HCT116 (cell line): Measurements from ENCODE around the gene MMADHC. TPM values are rescaled to one million over a fixed set of nuclear protein-coding genes. Genes with fewer than 3 reads are reported as not detected.
A peak's percentile ranks its signal among the peaks of the same experiment; 100 is the strongest.

Experiments used
- ATAC-seq: fragments of 200-7000 bp; cut with Tn5 transposase; 2 replicates; pipeline ENCODE4 v1.9.1; 2020; ENCODE audit warnings: mild to moderate bottlenecking, moderate library complexity
- BruUV-seq: library from RNA; stranded (reverse); fragments of 400-500 nt; replicated peaks from 2 replicates; lab custom pipeline; 2021; lab: Mats Ljungman, UMichigan
- CTCF ChIA-PET: fragments of 300-600 bp; sonication (Branson Sonifier 250); formaldehyde crosslinking; loops from one replicate; lab custom pipeline; 2021; ENCODE audit warnings: antibody characterized with exemption; lab: Charles Lee
- POLR2A ChIA-PET: fragments of 300-600, 350-600 bp; sonication (Branson Sonifier 250); formaldehyde crosslinking; loops from one replicate; lab custom pipeline; 2021; ENCODE audit warnings: antibody characterized with exemption; lab: Charles Lee
- RAD21 ChIA-PET, 2 experiments: fragments of 300-600 bp; sonication (Branson Sonifier 250); formaldehyde crosslinking; loops; one replicate each; lab custom pipeline; 2023; ENCODE audit warnings: low total read pairs in 2 of 2; ENCODE audit not compliant: uncharacterized antibody in 2 of 2, unreplicated experiment in 2 of 2, low non-redundant PET in 1 of 2; lab: Charles Lee
- DNase-seq: peaks from one replicate; pipeline ENCODE4 v3.0.0-alpha.2; 2010; ENCODE audit warnings: low read depth, low spot score
- H2AFZ ChIP-seq: fragments of 200-600 bp; shearing (Covaris generic), sonication (generic); 2 replicates; pipeline ENCODE4 v1.6.1; 2017; ENCODE audit warnings: low read depth, mixed run types, mixed read lengths, antibody characterized with exemption, low read length; ENCODE audit not compliant: poor library complexity, severe bottlenecking
- H3K27ac ChIP-seq: 2 replicates; pipeline ENCODE4 v1.5.1; 2012; ENCODE audit warnings: low read depth, low read length
- H3K27me3 ChIP-seq: fragments of 200-600 bp; sonication (generic); 2 replicates; pipeline ENCODE4 v1.6.1; 2016; ENCODE audit warnings: mixed run types, low read length, mixed read lengths; ENCODE audit not compliant: insufficient read depth
- H3K36me3 ChIP-seq, 2 experiments: fragments of 200-500 bp in 1 of 2; fragments of 200-600 bp in 1 of 2; sonication (Bioruptor generic) in 1 of 2; sonication (generic) in 1 of 2; 2 replicates each; pipeline versions ENCODE4 v1.5.1 to v1.6.1; 2014 to 2016; ENCODE audit warnings: low read length in 2 of 2, inconsistent platforms in 1 of 2, mixed read lengths in 1 of 2, mixed run types in 1 of 2; ENCODE audit not compliant: insufficient read depth in 2 of 2, control insufficient read depth in 1 of 2
- H3K4me1 ChIP-seq, 2 experiments: fragments of 200-600 bp in 1 of 2; sonication (generic) in 1 of 2; 2 replicates each; pipeline versions ENCODE4 v1.5.1 to v1.6.1; 2012 to 2017; ENCODE audit warnings: low read length in 2 of 2, inconsistent platforms in 1 of 2, mild to moderate bottlenecking in 1 of 2, mixed read lengths in 1 of 2, mixed run types in 1 of 2, moderate library complexity in 1 of 2; ENCODE audit not compliant: insufficient read depth in 2 of 2, control insufficient read depth in 1 of 2
- H3K4me2 ChIP-seq: fragments of 200-600 bp; sonication (generic); 2 replicates; pipeline ENCODE4 v1.6.1; 2017; ENCODE audit warnings: mixed run types, low read length, mixed read lengths
- H3K4me3 ChIP-seq, 2 experiments: fragments of 200-600 bp in 1 of 2; sonication (generic) in 1 of 2; replicated peaks in 1 of 2; 2 replicates each; pipeline ENCODE4 v1.5.1; 2011 to 2016; ENCODE audit warnings: low read length in 2 of 2, control low read depth in 1 of 2, low read depth in 1 of 2, mild to moderate bottlenecking in 1 of 2, mixed read lengths in 1 of 2, mixed run types in 1 of 2
- H3K79me2 ChIP-seq: fragments of 200-600 bp; sonication (generic); 2 replicates; pipeline ENCODE4 v1.6.1; 2017; ENCODE audit warnings: mild to moderate bottlenecking, mixed run types, low read length, moderate library complexity, mixed read lengths; ENCODE audit not compliant: insufficient read depth
- H3K9ac ChIP-seq: fragments of 200-600 bp; sonication (generic); 2 replicates; pipeline ENCODE4 v1.6.1; 2016; ENCODE audit warnings: low read length, mixed read lengths
- H3K9me2 ChIP-seq: fragments of 200-600 bp; sonication (generic), shearing (Covaris generic); 2 replicates; pipeline ENCODE4 v1.6.1; 2017; ENCODE audit warnings: mixed run types, mild to moderate bottlenecking, moderate library complexity; ENCODE audit not compliant: insufficient read depth
- H3K9me3 ChIP-seq, 2 experiments: fragments of 200-500 bp in 1 of 2; fragments of 200-600 bp in 1 of 2; sonication (Bioruptor generic) in 1 of 2; sonication (generic) in 1 of 2; 2 replicates each; pipeline ENCODE4 v1.6.1; 2014 to 2017; ENCODE audit warnings: low read length in 2 of 2, mixed read lengths in 2 of 2, inconsistent platforms in 1 of 2, low read depth in 1 of 2, mild to moderate bottlenecking in 1 of 2, mixed run types in 1 of 2, moderate library complexity in 1 of 2; ENCODE audit not compliant: control insufficient read depth in 1 of 2, insufficient read depth in 1 of 2
- H4K20me1 ChIP-seq: fragments of 200-600 bp; sonication (generic), shearing (Covaris generic); 2 replicates; pipeline ENCODE4 v1.6.1; 2017; ENCODE audit warnings: mixed run types, mild to moderate bottlenecking, moderate library complexity; ENCODE audit not compliant: insufficient read depth
- CTCF ChIP-seq, 3 experiments: fragments of 200-600 bp in 1 of 3; sonication (generic) in 1 of 3; IDR thresholded peaks in 2 of 3; conservative IDR thresholded peaks in 1 of 3; 2 replicates each; pipeline ENCODE4 v1.5.1; 2012 to 2017; ENCODE audit warnings: low read depth in 2 of 3, low read length in 2 of 3, antibody characterized with exemption in 1 of 3, borderline replicate concordance in 1 of 3, control low read depth in 1 of 3, mild to moderate bottlenecking in 1 of 3, mixed read lengths in 1 of 3, mixed run types in 1 of 3, moderate library complexity in 1 of 3; ENCODE audit not compliant: insufficient read depth in 1 of 3
- ELF1 ChIP-seq: IDR thresholded peaks from 2 replicates; pipeline ENCODE4 v1.6.1; 2012; ENCODE audit warnings: low read depth, borderline replicate concordance
- FOSL1 ChIP-seq: IDR thresholded peaks from 2 replicates; pipeline ENCODE4 v1.6.1; 2012; ENCODE audit warnings: low read depth
- SP1 ChIP-seq: IDR thresholded peaks from 2 replicates; pipeline ENCODE4 v1.6.1; 2012; ENCODE audit warnings: low read depth
- SRF ChIP-seq: IDR thresholded peaks from 2 replicates; pipeline ENCODE4 v1.6.1; 2012; ENCODE audit warnings: low read depth
- intact Hi-C: fragments of 100-400 bp; cut with micrococcal nuclease; formaldehyde crosslinking; loops from 2 replicates; pipeline ENCODE4 v1.10.0; 2022
- total RNA-seq: library from RNA; stranded (reverse); gene quantifications from one replicate; pipeline ENCODE4 v1.2.1, GENCODE V29; 2021; ENCODE audit not compliant: unreplicated experiment

MMADHC gene
- total RNA-seq, 1 experiment from 2014 or later: 135 TPM

GRCh38 chr2:149575277-149575676, 12.3 kb downstream of the MMADHC start:
- CTCF ChIA-PET: no interaction called here
- H2AFZ ChIP-seq: no peak overlapping the region

GRCh38 chr2:149573760-149574159, 13.8 kb downstream of the MMADHC start:
- no TSS peak for BruUV-seq
- ChIA-PET CTCF (interaction anchor here (0.7 to 3.4 kb wide), 10 partner anchors 10 to 1665 kb away, joined by 3 to 33 read pairs (median 4); no protein-coding TSS in a partner anchor), POLR2A (no interaction called here), RAD21 (no interaction called here)
- Histone ChIP-seq H3K4me3 (no peak overlapping the region), H3K27me3 (no peaks in the 10 kb centered on the region), H3K4me1 (no peaks in the 10 kb centered on the region), H4K20me1 (peaks cover 10% of the 10 kb centered on the region), H3K9me2 (no peaks in the 10 kb centered on the region), H3K4me2 (no peak overlapping the region), H3K9ac (no peak overlapping the region), H3K9me3 (no peaks in the 10 kb centered on the region), H2AFZ (no peak overlapping the region), H3K36me3 (peaks cover 51 to 73% of the 10 kb centered on the region in 2 experiments), H3K79me2 (peaks cover 57% of the 10 kb centered on the region), H3K27ac (no peak overlapping the region)
- no peak for ATAC-seq
- intact Hi-C loops: no loop called here
- no peak for DNase-seq
- TF ChIP-seq ELF1 (no peak), CTCF (IDR thresholded peaks at IDR 0.05 in 2 of 3, conservative IDR thresholded peaks at IDR 0.05 in 1 of 3; ENCODE audit: borderline replicate concordance in 1 of 3, insufficient read depth in 1 of 3, low read depth in 2 of 3, low read length in 2 of 3) (peak; percentile 11 to 50 (median 19); a peak in 4 of 6 replicates)
- TF ChIP-seq, all 23 proteins: peak for 1

More at GRCh38 chr2:149575277-149575676, 12.3 kb downstream of the MMADHC start:
- Histone ChIP-seq H3K9me2 (no peaks in the 10 kb centered on the region), H3K4me2 (no peak overlapping the region), H3K27me3 (no peaks in the 10 kb centered on the region), H3K79me2 (peaks cover 62% of the 10 kb centered on the region), H3K36me3 (peaks cover 43 to 73% of the 10 kb centered on the region in 2 experiments), H4K20me1 (peaks cover 10% of the 10 kb centered on the region), H3K9ac (no peak overlapping the region), H3K9me3 (no peaks in the 10 kb centered on the region), H3K4me1 (no peaks in the 10 kb centered on the region), H3K4me3 (no peak overlapping the region), H3K27ac (no peak overlapping the region)
- ATAC-seq (no peak), DNase-seq (no peak)
- intact Hi-C loops: no loop called here
- POLR2A ChIA-PET: no interaction called here
- RAD21 ChIA-PET: no interaction called here
- TF ChIP-seq FOSL1 (no peak), SP1 (no peak), SRF (no peak)
- no TSS peak for BruUV-seq
